OCI-LY3 (cell line): ENCODE measurements around the gene AACS.

Experiments used
- CTCF ChIP-seq: fragments of 200-600, 300-600 bp; sonication (generic); IDR thresholded peaks from 2 replicates; pipeline ENCODE4 v1.5.1; 2014; ENCODE audit warnings: antibody characterized with exemption, low read length, low read depth
- EZH2phosphoT487 ChIP-seq: fragments of 200-600 bp; shearing (Covaris generic); IDR thresholded peaks from 2 replicates; pipeline ENCODE4 v1.6.1; 2018; ENCODE audit warnings: antibody characterized with exemption, mixed run types, low read depth

- no peak for TF ChIP-seq CTCF
- TF ChIP-seq EZH2phosphoT487, result no peak
Measured at GRCh38 chr12:125050868-125051267, 14.4 kb upstream of the AACS start.
